Measurements from ENCODE around the gene TTC12. TPM values are rescaled to one million over a fixed set of nuclear protein-coding genes. Genes with fewer than 3 reads are reported as not detected.

Gene TTC12, protein sequence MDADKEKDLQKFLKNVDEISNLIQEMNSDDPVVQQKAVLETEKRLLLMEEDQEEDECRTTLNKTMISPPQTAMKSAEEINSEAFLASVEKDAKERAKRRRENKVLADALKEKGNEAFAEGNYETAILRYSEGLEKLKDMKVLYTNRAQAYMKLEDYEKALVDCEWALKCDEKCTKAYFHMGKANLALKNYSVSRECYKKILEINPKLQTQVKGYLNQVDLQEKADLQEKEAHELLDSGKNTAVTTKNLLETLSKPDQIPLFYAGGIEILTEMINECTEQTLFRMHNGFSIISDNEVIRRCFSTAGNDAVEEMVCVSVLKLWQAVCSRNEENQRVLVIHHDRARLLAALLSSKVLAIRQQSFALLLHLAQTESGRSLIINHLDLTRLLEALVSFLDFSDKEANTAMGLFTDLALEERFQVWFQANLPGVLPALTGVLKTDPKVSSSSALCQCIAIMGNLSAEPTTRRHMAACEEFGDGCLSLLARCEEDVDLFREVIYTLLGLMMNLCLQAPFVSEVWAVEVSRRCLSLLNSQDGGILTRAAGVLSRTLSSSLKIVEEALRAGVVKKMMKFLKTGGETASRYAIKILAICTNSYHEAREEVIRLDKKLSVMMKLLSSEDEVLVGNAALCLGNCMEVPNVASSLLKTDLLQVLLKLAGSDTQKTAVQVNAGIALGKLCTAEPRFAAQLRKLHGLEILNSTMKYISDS
- 5.3 TPM for total RNA-seq
- long read RNA-seq, partial matches to known transcripts: 0 of 1 reads
- long read RNA-seq, other reads (novel, unspliced or antisense): 0 of 1 reads

DNA sequence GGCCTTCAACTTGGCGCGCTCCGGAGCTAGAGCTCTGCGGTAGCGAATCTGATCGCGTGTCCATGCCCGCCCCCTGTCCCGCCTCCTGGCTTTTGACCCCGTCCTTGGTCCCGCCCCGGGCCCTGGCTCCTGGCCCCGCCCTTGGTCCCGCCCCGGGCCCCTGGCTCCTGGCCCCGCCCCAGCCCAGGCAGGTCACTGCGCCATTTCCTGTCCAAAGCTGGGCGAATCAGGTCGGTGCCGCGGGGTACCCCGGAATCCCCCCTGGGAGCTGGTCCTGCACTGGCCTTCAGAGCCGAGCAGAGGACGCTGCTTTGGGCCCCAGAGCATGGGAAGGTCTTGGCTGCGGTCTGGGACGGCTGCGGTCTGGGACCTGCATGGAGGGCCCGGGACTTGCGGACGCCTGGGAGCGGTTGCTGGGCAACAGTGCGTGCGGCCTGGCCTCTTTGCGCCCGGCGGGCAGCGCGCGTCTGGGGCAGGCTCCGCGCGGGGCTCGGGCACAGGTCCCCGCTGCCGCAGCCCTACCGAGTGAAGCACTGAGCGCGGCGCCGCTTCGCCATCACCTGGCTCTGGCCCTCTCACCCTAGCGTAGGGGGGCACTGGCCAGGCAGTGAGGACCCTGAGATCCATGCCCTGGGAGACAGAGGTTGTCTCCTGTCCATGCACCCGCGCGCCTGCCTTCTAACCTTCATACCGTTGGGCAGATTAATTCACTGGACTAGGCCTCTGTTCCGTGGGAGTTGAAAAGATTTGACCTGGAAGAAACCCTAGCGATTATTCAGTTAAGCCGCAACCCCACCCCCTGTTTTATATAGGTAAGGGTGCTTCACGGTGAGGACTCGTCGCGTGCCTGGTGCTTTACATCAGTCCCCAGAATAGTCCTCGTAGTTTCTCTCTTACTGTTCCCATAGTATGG lies at the start of gene TTC12:
TTC12 (plus strand) TSS at position 195 of the 913 bp plus-strand sequence. CDS start 1,675 bp downstream, outside the sequence.
- DNase-seq (ENCODE audit: missing footprints) (peak; percentile 97), ATAC-seq (peak; percentile 100)
- intact Hi-C loops (cut with DNase I): no loop called here

DNA sequence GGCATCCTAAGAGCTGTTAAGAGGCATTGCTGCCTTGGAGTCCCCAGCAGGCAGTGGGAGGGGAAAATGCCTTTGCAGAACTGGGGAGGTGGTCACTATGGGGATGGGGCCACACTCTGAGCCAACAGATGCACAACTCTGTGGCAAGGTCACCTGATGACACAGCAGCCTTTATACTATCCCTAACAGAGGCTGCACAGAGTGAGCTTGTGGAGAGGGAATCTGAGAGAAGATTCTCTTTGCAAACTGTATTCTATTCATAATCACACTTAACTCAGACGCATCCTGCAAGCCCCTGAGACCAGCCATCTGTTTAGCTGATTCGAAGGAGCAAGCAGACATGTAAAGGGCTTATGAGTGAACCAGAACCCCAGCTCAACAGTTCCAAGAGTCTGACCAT lies 49.0 kb upstream of the TTC12 start:
- ATAC-seq: no peak
- DNase-seq (ENCODE audit: missing footprints): no peak
- intact Hi-C loops (cut with DNase I): loop anchor here (10.0 kb wide), 1 partner anchor 431 kb away; no protein-coding TSS in a partner anchor

DNA sequence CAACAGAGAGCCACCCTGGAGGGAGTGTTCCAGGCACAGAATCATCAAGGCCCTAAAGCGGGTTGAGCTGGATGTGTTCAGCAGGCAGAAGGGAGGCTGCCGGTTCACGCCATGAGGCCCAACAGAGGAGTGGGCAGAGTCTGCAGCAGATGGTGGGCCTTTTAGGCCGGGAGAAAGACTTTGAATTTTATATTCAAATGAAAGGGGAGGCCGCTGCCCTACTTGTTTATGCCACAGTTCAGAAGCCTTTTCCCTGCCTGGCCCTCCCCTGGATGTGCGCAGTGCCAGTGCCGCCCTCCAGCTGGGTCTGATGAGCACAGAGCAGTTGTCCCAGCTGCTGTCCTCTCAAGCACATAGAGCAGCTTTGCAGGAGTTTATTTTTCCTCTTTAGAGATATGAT lies 46.9 kb upstream of the TTC12 start:
- no peak for ATAC-seq

DNA sequence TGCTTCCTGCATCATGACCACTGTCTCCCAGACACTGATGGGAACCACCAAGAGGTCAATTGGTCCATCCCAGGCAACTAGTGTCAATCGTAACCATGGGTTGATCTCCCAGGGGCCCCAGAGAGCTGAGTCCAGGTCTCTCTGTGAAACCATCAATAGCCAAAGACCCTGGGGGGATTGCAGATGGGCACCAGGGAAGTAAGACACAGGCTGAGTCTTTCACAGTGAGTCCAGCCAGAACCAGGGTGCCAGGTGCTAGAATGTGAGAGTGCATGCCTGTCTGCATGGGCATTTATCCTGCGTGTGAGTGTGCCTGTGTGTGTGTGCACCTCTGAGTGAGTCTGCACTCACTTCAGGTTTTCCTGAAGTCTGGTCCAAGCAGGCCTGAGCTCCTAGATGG lies 45.3 kb upstream of the TTC12 start:
- no peak for ATAC-seq
- intact Hi-C loops (cut with DNase I): loop anchor here (10.0 kb wide), 1 partner anchor 434 kb away; no protein-coding TSS in a partner anchor
- DNase-seq (ENCODE audit: missing footprints): no peak

More for the DNA sequence above, 46.9 kb upstream of the TTC12 start:
- intact Hi-C loops (cut with DNase I): loop anchor here (10.0 kb wide), 1 partner anchor 433 kb away; no protein-coding TSS in a partner anchor
- DNase-seq (ENCODE audit: missing footprints): no peak

DNA sequence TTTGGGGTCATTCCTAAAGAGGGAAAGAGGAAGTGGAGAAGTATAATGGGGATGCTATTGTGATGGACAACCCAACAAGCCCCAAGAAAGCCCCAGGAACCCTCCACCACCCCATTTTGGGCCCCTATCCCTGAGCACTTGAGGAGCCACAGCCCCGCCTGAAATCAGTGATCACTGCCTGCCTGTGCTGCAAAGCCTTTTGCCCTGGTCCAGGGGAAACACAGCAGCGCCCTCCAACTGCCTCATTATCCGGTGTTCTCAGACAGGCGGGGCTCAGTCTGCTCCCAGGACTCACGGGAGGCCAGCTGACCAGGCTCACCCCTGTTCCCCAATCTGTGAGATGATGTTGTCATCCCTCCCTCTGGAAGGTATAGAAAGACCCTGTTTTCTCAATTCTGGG lies 44.7 kb upstream of the TTC12 start:
- ATAC-seq (no peak), DNase-seq (ENCODE audit: missing footprints) (no peak)
- intact Hi-C loops (cut with DNase I): loop anchor here (10.0 kb wide), 1 partner anchor 435 kb away; no protein-coding TSS in a partner anchor

DNA sequence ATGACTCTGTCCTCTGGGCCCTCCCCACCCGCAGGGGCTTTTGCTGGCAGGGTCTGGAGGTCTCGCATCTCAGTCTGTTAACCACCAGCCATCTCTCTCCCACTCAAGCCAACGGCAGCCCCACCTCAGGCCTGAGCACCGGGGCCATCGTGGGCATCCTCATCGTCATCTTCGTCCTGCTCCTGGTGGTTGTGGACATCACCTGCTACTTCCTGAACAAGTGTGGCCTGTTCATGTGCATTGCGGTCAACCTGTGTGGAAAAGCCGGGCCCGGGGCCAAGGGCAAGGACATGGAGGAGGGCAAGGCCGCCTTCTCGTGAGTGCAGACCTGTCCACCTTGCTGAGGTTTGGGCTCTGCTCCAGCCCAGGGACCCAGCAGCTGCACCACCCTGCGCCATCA lies 44.3 kb upstream of the TTC12 start:
- intact Hi-C loops (cut with DNase I): no loop called here
- DNase-seq (ENCODE audit: missing footprints) (no peak), ATAC-seq (no peak)

DNA sequence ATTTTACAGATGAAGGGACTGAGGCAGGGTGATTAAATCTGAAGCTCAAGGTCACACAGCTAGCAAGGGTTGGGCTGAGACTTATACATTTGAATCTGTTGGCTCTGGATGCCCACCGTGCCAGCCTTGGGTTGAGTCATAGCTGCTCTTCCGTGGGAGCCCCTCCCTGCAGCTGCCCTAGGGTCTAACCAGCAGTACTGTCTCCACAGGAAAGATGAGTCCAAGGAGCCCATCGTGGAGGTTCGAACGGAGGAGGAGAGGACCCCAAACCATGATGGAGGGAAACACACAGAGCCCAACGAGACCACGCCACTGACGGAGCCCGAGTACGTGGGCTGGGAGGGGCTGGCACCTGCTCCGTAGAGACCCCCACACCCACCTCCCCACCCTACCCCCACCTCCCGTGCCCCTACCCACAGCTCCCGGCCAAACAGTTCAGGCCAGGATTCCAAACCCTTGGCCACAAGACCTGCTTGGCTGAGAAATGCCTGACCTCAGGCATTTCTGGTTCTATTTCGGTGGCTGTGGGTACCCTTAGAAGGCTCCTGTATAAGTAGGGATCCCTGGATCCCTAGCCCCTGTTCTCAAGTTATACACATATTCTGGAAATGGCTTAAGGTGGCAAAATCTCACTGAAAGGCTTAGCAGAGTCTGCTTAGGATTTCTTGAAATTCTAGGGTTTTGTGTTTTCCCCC lies 42.7 kb upstream of the TTC12 start:
- intact Hi-C loops (cut with DNase I): no loop called here
- no peak for ATAC-seq
- DNase-seq (ENCODE audit: missing footprints): no peak

DNA sequence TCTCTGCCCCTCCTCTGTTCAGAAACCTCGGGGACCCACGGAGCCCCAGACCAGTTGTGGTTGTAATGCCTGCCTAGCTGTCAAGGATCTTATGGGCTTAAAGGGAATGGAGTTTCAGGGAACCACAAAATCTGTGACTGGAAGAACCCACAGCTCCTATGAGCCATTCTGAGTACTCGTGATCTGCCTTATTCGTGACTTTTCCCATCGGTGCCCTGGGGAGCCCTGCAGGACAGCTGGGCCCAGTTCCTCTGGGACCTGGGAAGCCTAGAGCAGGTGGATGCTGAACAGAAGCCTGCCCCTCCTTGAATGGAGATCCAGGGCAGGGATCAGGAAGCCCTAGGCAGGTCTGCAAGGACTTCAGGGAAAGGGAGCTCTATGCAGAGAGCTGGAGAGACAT lies 42.1 kb upstream of the TTC12 start:
- ATAC-seq (no peak), DNase-seq (ENCODE audit: missing footprints) (no peak)
- intact Hi-C loops (cut with DNase I): no loop called here

DNA sequence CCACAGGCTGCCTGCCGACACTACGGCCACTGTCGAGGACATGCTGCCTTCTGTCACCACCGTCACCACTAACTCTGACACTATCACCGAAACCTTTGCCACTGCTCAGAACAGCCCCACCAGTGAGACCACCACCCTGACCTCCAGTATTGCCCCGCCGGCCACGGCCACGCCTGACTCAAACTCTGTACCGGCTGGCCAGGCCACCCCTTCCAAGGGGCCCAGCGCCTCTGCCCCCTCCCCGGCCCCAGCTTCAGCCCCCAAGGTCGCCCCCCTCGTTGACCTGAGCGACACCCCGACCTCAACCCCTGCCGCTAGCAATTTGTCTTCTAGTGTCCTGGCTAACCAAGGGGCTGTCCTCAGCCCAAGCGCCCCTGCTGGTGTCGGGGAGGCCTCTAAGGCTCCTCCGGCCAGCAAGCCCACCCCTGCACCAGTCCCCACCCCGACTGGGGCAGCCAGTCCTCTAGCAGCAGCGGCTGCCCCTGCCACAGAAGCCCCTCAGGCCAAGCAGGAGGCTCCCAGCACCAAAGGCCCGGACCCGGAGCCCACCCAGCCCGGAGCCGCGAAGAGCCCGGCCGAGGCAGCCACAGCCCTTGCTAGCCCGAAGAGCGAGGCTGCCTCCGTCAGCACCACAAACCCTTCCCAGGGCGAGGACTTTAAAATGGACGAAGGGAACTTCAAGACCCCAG lies 41.3 kb upstream of the TTC12 start:
- DNase-seq (ENCODE audit: missing footprints) (no peak), ATAC-seq (no peak)
- intact Hi-C loops (cut with DNase I): no loop called here

DNA sequence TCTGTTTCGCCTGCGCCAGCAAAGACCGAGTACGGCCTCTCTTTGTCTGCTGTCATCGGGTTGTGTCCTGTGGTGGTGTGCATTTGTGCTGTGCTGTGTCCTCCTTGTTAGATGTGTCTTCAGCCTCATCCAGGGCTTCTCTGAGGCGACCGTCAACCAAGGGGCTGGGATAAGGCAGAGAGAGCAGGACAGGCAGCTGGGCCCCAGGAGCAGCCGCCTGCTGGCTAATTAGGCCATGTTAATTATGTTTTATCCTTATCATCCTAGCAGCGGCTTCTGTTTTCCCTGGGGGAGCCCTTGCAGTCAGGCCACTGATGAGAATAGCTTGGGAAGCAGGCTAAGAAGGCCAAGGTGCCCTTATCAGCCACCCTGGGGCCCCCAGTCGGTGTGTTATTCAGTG lies 40.7 kb upstream of the TTC12 start:
- intact Hi-C loops (cut with DNase I): no loop called here

DNA sequence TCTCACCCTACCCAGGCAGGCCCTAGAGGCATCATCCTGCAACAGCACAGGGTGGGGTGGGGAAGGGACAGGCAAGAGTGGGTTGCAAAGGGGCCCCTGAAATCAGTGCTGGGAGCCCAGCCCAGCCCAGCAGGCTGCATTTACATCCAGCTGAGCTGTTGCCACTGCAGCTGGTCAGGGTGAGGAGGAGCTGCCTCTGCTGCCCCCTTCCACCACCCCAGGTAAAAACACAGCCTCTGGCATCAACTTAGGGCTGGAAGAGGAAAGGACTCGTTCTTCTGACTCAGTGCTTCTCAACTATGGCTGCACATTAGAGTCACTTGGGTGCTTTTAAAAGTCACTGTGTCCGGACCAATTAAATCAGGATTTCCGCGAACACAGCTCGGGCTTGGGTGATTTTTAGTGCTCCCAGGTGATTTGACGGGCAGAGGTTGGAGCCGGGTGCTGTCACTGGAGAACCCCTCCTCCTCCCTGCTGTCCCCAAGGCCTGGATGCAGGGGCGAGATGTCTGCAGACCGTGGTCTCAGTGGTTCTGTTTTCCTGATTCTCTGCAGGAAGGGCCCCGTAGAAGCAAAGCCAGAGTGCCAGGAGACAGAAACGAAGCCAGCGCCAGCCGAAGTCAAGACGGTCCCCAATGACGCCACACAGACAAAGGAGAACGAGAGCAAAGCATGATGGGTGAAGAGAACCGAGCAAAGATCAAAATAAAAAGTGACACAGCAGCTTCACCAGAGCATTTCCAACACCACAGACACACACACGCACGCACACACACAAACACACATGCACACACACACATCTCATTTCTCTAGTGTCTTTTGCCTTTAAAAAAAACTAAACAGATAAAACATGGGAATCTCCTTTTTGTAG lies 39.4 kb upstream of the TTC12 start:
- no peak for DNase-seq (ENCODE audit: missing footprints)
- intact Hi-C loops (cut with DNase I): no loop called here
- no peak for ATAC-seq

More for the DNA sequence above, 40.7 kb upstream of the TTC12 start:
- DNase-seq (ENCODE audit: missing footprints): no peak
- no peak for ATAC-seq

DNA sequence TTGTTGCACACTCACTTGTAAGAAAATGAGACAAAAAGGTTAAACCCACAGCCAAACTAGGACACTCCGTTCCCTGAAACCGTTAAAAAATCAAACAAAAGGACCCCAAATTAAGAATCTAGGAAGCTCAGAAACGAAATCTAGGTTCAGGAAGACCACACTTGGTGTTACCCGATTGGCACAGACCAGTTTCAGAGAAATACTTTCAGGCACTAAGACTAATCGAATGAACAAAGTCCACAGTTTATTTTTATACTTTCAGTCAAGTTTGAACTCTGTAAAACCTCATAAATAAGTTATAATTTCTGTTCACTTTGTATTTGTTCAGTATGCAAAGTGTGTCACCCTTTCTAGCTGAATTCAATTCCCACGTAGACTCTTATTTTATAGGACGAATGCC lies 38.8 kb upstream of the TTC12 start:
- intact Hi-C loops (cut with DNase I): no loop called here
- ATAC-seq: no peak
- DNase-seq (ENCODE audit: missing footprints): no peak

DNA sequence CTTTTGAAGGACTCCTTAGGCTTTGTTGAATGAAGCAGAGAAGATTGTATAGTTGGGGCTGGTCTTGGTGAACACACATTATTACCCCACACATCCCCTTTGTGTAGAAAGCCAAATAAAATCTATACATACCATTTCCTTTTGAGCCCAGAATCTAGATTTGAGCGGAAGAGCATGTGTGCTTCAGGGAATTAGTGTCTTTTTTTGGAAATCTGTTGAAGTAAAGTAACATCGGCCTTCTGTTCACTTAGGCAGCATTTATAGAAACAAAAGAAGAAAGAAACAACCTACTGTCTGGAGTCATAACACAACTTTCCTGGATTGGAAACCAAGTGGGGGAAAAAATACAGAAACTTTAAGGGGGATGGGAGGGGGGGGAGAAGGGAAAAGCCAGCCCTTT lies 37.9 kb upstream of the TTC12 start:
- DNase-seq (ENCODE audit: missing footprints): no peak
- intact Hi-C loops (cut with DNase I): no loop called here
- ATAC-seq: no peak

DNA sequence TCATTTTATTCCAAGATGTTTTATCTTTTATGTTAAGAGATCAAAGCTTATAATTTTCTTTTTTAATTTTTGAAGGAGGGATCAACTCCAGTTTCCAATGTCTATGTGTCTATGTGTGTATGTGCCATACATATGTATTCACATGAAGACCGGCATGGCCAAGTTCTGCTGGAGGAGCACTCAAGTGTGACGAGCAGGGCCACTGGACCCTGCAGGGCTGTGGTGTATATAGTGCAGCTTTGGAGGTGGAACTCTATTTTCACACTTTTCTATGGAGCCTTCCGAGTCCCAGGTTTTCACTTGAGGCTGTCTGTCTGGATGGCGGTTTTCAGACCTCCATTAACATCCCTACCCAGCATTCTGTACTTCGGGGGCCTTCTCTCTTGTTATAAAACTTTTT lies 36.5 kb upstream of the TTC12 start:
- no peak for ATAC-seq
- no peak for DNase-seq (ENCODE audit: missing footprints)
- intact Hi-C loops (cut with DNase I): no loop called here

DNA sequence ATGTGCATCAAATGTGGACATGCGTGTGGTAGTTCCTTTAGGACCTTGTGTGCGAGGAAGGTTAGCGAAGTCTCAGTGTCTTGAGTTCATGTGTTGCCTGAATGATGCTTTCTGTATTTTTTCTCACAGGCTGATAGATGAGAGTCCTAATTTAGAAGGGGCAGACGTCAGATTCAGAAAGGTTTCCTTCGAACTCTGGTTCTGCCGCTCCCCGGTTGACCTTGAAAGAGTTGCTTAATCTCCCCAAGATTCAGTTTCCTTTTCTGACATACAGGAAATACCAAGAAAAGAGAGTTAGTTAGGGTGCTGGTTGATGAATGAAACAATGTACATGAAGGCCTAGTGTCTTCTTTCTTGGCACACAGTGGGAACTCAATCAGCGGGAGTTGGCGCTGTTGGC lies 35.9 kb upstream of the TTC12 start:
- DNase-seq (ENCODE audit: missing footprints) (no peak), ATAC-seq (no peak)
- intact Hi-C loops (cut with DNase I): no loop called here

DNA sequence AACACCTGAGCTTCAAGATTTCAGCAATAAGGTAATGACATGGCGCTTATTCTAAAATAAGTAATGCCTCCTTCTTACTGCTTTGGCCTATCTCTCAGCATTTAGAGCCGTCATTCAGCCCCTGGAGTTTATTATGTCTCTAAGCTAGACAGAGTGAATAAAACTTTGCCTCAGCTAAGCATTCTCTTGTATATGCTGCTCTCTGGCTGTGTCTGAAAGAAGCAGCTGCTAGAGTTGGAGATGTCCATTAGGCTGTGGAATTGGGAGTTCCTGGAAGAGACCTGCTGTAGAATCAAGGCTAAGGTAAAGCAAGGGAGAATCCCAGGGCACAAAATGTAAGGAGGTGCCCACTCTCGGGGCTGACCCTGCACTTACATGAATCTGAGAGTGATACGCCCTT lies 35.5 kb upstream of the TTC12 start:
- intact Hi-C loops (cut with DNase I): no loop called here
- peak; percentile 65 for ATAC-seq
- no peak for DNase-seq (ENCODE audit: missing footprints)

DNA sequence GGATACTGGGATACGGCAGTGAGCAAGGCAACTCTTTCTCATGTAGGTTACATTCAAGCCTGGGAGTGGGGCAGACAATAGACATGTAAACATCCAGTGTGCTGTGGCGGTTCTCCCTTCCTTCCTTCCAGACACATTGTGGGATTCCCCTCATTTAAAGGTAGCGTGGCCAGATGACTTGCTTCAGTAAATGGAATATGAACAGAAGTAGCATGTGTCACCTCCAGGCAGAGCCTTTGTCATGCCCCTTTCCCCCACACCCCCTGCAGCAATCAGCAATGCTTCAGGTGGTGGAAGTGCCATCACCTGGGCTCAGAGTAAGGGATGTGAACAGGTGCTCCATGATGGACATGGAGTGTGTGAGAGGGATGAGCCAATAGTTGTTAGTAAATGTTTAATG lies 34.8 kb upstream of the TTC12 start:
- intact Hi-C loops (cut with DNase I): no loop called here
- DNase-seq (ENCODE audit: missing footprints) (no peak), ATAC-seq (no peak)

All from Right ventricle myocardium inferior (tissue), 1 donor.